NB4 (cell line): ENCODE measurements around the gene DGCR8.

ENCODE experiments used
- POLR2A ChIP-seq: IDR thresholded peaks from 2 replicates; pipeline ENCODE4 v1.6.1; 2011; ENCODE audit warnings: mild to moderate bottlenecking; ENCODE audit not compliant: insufficient read length; ENCODE audit errors: extremely low read depth
- TF ChIP-seq, protein P1 (sequence below): IDR thresholded peaks from one replicate; pipeline ENCODE4 v1.5.1; 2012; ENCODE audit warnings: low read depth, low read length

DNA sequence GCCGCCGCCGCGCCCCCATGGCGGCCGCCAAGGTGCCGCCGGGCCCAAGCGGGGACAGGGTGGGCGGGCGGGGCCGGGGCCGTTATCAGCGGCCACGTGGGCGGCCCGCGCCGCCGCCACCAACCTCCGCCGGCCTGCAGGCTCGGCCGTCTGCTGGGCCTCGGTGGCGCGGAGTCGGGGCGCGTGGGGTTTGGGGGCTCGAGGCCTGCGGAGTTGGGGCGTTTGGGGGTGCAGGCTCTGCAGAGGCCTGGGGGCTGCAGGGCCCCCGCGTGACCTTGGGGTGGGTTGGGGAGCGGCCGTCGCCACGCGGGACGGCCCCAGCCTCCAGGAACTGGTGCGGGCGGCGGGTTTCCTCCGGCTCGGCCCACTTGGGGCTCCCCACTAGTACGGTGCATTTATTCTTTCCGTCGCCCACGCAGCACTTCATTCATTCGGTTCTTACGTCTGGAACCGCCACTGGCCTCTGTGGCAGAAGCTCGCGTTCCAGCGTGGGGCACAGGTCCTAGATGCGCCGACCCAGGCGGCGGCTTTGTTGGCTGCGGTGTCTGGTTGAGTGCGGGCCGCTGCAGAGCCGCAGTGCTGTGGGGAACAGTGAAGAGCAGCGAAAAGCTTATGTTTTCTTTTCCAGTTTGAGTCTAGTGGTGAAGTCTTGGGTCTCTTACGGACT, 37.7 kb downstream of the DGCR8 start:
- TF ChIP-seq, protein P1, sequence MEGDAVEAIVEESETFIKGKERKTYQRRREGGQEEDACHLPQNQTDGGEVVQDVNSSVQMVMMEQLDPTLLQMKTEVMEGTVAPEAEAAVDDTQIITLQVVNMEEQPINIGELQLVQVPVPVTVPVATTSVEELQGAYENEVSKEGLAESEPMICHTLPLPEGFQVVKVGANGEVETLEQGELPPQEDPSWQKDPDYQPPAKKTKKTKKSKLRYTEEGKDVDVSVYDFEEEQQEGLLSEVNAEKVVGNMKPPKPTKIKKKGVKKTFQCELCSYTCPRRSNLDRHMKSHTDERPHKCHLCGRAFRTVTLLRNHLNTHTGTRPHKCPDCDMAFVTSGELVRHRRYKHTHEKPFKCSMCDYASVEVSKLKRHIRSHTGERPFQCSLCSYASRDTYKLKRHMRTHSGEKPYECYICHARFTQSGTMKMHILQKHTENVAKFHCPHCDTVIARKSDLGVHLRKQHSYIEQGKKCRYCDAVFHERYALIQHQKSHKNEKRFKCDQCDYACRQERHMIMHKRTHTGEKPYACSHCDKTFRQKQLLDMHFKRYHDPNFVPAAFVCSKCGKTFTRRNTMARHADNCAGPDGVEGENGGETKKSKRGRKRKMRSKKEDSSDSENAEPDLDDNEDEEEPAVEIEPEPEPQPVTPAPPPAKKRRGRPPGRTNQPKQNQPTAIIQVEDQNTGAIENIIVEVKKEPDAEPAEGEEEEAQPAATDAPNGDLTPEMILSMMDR, result no peak
- no peak for TF ChIP-seq POLR2A
